HG02588 (cell line): ENCODE results near the gene NEU3.
"Not testable (repeated sequence)": the region's sequence is repeated elsewhere in the genome, so short reads cannot be mapped to it uniquely, and the experiment has no call there.

Experiments used
- ATAC-seq: cut with Tn5 transposase; IDR thresholded peaks from one replicate; pipeline ENCODE4 v1.9.1; 2021; ENCODE audit warnings: mild to moderate bottlenecking, moderate library complexity; ENCODE audit not compliant: unreplicated experiment

The NEU3 gene, protein sequence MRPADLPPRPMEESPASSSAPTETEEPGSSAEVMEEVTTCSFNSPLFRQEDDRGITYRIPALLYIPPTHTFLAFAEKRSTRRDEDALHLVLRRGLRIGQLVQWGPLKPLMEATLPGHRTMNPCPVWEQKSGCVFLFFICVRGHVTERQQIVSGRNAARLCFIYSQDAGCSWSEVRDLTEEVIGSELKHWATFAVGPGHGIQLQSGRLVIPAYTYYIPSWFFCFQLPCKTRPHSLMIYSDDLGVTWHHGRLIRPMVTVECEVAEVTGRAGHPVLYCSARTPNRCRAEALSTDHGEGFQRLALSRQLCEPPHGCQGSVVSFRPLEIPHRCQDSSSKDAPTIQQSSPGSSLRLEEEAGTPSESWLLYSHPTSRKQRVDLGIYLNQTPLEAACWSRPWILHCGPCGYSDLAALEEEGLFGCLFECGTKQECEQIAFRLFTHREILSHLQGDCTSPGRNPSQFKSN

DNA sequence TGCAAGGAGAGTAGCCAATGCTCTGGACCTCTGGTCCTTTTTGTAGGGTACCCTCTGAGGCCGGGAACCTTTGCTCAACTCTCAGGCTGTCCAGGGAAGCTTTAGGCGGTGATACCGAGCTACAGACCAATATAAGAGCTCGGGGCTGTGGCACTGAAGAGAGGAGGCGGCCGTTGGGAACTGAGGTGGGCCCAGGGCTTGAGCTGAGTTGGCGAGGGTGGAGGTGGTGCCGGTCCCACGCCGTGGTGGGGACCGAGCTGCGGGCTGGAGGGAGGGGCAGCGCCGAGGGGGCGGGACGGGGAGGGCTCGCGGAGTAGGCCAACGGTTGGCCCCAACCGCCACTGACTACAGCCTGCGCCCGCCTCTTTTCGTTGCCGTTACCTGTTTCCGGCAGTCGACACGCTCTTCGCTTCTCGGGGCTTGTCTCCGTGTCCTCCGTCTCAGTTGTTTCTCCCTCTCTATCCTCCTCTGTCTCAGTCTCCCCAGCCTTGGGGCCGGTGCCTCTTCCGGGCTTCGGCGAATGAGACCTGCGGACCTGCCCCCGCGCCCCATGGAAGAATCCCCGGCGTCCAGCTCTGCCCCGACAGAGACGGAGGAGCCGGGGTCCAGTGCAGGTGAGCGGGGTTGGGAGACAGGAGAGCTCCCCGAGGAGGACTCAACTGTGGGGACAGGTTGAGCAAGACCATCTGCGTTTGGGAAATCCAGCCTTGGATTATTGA, at the start of gene NEU3:
TSS of gene NEU3 (plus strand) at position 393 of the 719 bp plus-strand sequence. CDS start at position 521, 128 bp downstream.
- ATAC-seq = peak; percentile 84

DNA sequence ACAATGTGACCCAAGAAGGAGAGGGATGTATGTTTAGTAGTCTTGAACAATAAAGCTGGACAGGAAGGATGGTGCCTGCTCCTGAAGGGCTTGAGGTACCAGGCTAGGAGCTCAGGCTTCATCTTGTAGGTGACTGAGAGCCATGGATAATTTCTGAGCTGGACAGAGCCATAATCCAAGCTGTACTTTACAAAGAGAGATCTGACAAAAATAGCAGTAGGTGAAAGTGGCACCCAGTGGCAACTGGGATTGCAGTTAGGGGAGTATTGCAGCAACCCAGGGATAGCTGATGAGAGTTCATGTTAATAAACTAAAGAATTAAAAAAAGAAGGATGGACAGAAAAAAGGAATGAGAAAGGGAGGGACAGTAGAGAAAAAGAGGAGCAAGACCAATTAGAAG, 47.2 kb upstream of the NEU3 start:
- ATAC-seq = no peak

DNA sequence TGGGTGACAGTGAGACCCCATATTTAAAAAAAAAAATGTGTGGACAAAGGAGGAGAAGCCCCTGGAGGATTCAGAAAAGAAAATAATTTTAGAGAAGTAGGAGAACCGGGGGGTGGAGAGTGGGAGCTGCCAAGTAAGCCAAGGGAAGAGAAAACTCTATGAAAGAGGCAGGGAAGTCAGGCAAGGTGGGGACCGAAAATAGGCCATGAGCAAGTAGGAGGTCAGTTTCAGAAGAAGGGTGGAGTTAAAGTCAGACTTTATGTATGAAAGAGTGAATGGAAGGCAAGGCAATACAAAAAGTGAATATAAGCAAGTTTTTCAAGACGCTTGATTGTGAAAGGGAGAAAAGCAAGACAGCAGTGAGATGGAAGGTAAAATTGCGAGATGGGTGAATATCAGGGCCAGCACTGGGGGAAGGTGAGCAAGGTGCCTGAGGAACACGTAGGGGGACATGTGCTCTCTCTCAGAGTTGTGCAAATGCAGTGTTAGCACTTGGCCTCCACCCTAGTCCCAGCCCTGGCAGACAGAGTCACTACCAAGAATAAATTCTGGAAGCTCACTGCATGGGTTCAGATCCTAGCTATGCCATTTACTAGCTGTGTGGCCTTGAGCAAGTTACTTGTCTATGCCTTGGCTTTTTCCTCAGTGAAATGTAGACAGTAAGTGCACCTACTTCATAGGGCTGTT, 46.5 kb upstream of the NEU3 start:
- no peak for ATAC-seq

DNA sequence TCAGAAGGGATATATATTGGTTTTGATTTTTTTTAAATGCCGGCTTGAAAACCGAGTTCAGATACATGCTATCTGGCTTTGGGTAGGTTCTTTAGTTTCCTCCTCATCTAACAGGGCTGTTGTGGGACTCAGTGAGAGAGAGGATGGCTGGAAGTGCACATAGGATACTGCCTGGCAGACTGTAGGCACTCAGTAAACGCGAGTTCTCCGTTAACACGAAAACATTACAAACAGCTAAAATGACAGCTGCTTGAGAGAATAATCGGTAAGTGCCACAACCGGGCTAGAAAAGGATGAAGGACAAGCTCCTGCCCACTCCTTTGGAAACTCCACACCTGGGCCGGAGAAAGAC, 40.2 kb upstream of the NEU3 start:
- ATAC-seq = no peak

DNA sequence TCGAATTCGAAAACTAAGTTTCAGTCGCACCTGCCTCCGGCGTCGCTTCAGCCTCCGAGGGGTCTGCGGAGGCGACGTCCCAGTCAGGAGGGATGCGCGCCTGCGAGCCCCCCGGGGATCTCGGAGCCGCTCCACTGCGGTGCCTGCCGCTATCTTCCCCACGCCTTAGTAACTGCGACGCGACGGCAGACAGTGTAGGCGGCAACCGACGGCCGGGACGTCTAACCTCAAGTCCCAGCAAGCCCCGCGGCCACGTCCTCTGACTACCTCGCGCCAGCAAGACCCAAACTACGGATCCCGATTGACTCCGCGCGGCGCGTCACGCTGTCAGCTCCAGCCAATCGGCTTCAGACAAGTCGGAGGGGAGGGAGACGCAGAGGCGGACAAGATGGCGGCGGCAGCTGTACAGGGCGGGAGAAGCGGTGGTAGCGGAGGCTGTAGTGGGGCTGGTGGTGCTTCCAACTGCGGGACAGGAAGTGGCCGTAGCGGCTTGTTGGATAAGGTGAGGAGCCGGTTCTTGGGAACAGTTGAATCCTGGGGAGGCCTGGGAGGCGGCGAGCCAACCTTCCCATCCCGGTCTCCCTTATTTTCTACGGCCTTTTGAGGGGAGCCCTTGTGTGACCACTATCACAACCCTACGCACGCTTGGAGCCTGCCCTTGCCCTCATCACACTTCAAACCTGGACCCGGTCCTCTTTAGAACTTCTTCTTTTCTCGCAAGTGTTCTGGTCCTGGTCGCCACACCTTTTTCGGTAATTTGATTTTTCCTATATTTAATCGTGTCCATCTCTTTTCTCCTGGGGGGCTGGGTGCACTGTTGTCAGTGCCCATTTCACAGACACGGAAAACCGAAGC, 39.6 kb upstream of the NEU3 start, which contains the start of the genes SPCS2 and XRRA1:
TSS of gene SPCS2 (plus strand) at position 369 of the 855 bp plus-strand sequence. CDS start at position 389, 20 bp downstream.
TSS of gene XRRA1 (minus strand) at position 194 of the 855 bp plus-strand sequence. CDS start 8,213 bp downstream, outside the sequence.
- peak; percentile 92 for ATAC-seq

DNA sequence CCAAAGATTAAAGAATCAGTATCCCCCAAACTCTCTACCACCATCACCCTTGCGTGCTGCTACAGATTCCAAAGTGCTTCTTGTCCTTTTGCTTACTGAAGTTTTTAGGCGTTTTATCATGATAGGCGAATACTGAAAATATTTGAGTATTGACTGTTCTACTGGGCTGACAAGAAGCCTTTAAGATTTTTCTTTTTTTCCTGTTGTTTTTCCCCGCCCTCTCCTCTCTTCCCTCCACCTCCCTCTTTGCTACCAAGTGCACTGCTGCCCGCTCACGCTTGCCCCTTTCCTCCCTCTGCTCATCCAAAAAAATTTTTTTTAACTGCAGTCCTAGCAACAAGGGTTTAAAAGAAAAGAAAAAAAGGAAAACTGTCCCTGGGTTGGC, 39.0 kb upstream of the NEU3 start:
- no peak for ATAC-seq

DNA sequence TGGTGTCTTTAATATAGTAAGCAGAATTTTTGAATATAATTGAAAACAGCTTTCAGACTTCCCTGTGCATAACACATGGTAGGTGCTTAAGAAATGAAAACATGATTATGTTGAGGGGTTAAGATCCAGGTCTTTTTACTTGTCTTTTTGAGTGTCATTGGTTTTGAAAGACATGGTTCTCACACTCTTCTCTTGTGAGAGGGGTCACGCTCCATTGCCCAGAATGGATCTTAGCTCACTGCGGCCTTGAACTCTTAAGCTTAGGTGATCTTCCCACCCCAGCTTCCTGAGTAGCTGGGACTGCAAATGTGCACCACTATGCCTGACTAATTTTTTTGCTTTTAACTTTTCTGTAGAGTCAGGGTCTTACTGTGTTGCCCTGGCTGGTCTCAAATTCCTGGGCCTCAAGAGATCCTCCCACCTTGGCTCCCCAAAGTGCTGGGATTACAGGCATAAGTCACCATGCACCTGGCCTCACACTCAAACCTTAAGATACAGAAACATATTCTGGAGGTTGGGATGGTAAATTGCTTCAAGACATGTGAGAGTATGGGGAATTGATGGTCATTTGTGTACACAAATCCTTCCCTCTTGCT, 38.3 kb upstream of the NEU3 start:
- ATAC-seq = no peak

DNA sequence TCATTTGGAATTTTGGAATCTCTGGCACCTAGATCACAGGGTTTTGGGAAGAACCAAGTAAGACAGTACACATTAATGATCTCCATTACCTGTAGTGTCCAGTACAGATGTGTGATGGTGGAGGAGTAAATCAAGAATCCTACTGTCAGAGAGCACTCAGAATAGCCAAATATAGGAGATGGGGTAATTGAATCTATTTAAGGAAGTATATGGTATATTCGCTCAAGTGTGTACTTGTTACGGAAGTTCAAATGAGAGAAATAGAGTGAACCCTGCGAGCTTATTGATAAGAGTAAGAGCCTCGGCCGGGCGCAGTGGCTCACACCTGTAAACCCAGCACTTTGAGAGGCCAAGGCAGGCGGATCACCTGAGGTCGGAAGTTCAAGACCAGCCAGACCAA, 37.5 kb upstream of the NEU3 start:
- no peak for ATAC-seq

DNA sequence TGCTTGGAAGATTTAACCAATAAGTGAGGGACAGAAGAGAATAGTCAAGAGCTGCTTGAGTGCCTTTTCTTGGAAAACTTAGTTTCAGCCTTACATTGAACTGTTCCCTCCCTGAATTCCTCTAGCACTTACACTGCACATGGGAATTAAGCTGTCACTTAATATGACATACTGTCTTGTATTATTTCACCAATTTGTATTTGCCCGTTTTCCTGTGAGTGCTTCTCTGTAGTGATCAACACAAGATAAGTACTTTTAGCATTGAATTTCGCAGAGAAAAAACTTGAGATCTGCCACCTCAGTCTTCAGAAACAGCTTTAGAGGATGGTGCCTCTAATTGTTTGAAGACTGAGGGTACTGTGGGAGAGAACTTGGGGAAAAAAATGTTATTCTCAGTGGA, 36.0 kb upstream of the NEU3 start:
- no peak for ATAC-seq

DNA sequence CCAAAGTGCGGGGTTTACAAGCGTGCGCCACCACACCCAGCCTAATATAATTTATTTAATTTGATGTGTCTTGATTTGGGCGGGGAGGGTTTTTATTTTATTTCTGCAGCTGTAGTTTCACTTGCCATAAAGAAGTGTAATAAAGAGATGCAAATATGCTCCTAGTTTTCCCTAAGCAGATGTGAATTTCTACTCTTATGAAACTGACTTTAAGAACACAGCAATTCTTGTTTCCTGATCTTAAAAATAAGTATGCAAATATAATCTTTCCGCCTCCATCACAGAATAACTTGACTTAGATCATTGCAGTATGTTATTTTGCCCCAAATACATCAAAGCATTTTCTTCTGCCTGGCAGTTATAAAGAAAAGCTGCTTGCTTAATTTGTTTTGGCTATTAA, 35.3 kb upstream of the NEU3 start:
- ATAC-seq = no peak

DNA sequence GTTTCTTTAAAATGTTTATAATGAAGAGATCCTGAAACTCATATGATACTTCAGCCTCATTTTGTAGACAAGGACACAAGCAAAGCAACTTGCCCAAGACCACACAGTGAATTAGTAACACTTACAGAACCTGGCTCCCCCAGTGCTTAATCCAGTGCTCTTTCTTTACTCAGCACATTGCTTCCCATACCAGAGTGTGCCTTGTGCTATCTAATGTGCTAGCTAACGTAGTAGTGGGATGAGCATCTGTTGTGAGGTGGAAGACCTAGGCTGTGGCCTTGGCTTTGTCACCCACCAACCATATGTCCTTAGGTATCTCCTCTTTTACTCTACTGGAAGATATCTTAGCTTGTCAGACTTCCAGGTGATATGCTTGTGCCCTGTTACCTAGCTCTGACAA, 34.5 kb upstream of the NEU3 start:
- ATAC-seq = no peak

DNA sequence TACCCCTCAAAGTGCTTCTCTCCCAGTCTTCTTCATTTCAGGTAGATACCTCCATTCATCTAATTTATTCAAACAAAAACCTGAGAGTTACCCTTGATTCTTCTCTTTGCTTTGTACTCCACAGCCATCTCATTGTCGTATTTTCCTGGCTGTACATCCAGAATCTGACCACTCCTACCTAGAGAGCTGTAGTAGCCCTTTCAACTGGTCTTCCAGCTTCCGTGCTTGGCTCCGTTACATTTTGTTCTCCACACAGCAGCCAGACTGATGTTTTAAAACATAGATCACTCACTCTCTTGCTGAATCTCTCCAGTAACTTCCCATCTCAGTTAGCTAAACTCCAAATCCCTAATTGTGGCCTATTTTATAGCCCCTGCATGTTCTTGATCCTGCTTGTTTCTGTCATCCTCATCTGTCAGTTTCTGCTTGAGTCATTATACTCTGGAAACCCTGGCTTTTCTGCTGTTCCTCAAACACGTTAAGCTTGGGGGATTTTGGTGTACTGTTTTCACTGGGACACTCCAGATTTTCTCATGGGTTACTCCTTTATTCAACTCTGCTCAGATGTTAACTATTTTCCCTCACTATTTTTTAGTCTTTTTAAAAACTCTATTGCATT, 32.2 kb upstream of the NEU3 start:
- ATAC-seq = no peak

DNA sequence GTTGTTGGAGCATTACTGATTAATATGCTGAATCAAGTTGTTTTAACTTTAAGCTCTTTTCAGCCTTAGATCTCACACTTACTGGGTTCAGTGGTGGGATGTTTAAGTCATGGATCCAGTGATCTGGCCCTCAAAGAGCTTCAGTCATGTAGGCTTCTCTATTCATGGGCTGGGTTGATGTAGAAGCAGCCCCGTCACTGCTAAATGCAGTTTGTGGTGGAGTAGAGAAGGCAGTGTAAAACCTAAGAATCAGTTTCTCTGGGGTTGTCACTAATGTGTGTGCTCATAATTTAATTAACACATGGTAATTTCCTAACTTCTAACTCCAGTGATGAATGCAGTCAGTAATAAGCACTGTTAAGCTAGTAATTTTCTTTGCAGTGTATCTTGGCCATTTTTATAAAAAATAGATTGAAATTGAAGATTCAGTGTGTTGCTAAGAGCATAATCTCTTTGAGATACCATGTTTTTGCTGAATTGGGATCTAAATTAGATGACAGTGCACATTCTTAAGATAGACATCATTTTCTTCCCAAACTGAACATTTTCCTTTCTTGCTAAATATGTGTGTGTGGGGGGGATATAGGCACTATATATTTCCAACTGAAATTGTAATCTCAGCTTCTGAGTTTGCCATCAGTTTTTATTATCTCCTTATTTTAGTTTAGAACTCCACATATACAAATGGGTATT, 30.6 kb upstream of the NEU3 start:
- ATAC-seq = no peak

DNA sequence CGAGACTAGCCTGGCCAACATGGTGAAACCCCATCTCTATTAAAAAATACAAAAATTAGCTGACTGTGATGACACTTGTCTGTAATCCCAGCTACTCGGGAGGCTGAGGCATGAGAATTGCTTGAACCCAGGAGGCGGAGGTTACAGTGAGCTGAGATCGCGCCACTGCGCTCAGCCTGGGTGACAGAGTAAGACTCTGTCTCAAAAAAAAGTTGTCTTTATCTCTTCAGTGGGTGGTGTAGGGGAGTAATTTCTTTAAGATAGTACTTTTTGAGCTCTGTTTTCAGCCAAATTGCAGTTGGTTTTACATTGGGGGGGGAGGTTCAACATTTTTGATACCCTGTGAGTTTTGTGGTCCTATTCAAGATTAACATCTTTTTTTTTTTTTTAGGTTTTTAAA, 28.6 kb upstream of the NEU3 start:
- not testable (repeated sequence) for ATAC-seq

DNA sequence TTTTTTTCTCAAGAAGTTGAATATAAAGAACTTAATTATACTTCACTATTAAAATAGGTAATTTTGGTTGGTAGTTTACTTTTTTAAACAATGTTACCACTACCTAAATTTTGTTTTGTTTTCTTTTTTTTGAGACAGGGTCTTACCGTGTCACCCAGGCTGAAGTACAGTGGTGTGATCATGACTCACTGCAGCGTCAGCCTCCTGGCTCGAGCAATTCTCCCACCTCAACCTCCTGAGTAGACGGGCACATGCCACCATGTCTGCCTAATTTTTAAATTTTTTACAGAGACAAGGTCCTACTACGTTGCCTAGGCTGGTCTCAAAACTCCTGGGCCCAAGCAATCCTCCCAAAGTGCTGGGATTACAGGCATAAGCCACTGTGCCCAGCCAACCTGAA, 22.1 kb upstream of the NEU3 start:
- ATAC-seq = no peak

DNA sequence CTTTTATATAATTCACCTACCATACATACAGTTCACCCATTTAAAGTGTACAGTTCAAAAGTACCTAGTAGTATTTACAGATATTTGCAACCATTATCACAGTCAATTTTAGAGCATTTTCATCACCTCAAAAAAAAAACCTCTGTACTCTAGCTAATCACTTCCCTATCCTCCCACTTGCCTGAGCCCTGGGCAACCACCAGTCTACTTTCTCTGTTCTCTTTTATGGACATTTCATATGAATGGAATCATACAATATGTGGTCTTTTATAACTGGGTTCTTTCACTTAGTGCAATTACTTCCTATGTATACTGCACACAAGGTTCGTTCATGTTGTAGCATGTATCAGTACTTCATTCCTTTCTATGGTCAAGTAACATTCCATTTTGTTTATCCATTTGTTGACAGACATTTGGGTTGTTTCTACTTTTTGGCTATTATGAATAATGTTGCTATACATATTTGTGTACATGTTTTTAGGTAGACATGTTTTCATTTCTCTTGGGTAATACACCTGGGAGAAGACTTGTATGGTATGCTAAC, 17.8 kb upstream of the NEU3 start:
- no peak for ATAC-seq

DNA sequence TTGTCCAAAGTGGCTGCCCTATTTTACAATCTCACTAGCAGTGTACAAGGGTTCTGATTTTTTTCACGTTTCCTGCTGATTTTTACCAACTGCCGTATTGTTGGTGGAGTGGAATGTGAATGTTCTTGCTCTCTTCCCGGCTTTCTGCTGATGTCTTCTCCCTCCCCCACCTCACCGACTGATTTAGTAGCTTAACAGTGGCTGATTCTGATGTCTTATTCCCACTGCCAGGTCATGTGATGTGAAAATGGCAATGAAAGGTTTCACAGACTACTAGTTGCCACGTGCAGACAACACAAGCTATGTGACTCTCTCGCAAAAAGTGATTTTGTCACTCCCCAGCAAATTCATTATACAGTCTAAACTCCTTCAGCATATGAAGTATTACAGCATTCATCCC, 17.3 kb upstream of the NEU3 start:
- no peak for ATAC-seq

DNA sequence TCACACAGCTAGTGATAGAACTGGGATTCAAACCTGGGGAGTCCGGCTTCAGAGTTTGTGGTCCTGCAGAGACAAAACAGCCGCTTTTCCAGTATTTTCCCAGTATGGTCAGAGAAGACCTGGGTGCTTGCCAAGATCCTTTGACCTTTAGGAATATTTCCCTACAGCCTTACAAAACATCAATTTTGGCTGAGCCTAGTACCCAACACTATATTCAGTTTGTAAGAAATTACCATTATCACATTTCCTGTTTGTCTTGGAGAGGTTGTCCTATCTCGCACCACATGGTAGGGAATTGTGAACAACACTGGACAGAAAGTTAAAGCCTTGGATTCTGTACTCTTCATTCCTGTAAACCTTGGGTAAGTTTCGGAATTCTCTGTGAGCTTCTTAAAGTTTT, 10.7 kb upstream of the NEU3 start:
- no peak for ATAC-seq

DNA sequence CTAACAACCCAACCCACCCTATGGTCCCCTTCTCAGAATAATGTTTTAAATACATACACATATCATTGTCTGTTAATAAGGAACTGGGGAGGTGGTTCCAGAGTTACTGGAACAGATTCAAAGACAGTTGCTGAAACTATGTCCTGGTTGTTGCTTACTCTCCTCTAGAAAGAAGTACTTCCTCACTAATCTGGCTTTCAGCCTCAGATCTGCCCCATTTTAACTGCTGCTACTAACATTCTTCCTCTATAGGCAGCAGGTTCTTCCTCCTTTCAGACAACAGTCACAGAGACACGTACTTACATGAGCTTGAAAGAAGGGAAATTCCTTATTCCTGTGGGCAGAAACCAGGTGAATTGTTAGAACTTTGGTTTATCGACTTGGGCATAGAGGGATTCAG, 8.1 kb upstream of the NEU3 start:
- ATAC-seq = no peak
